Smooth muscle cell (in vitro differentiated cells): ENCODE results near the gene POLR1A. TPM values are rescaled to one million over a fixed set of nuclear protein-coding genes. Genes with fewer than 3 reads are reported as not detected.

Experiments
- DNase-seq: peaks from one replicate; lab custom pipeline; 2025; ENCODE audit not compliant: unreplicated experiment; lab: John Stamatoyannopoulos, UW
- H2AFZ ChIP-seq: fragments of 200-600 bp; sonication (generic); 2 replicates; pipeline ENCODE4 v1.6.0; 2016; ENCODE audit warnings: antibody characterized with exemption, low read depth, mild to moderate bottlenecking
- H3F3A ChIP-seq: fragments of 200-600 bp; sonication (generic); 2 replicates; pipeline ENCODE4 v1.6.0; 2017; ENCODE audit warnings: antibody characterized with exemption, low read depth
- H3K27ac ChIP-seq: fragments of 200-600 bp; sonication (generic); 2 replicates; pipeline ENCODE4 v1.5.1; 2016; ENCODE audit warnings: low read depth, mild to moderate bottlenecking
- H3K27me3 ChIP-seq: fragments of 200-600 bp; sonication (generic); 2 replicates; pipeline ENCODE4 v1.6.1; 2016; ENCODE audit warnings: low read depth, mild to moderate bottlenecking
- H3K36me3 ChIP-seq: fragments of 200-600 bp; sonication (generic); 2 replicates; pipeline ENCODE4 v1.5.1; 2016; ENCODE audit warnings: low read depth
- H3K4me1 ChIP-seq: fragments of 200-600 bp; sonication (generic); 2 replicates; pipeline ENCODE4 v1.5.1; 2016; ENCODE audit warnings: low read depth
- H3K4me2 ChIP-seq: fragments of 200-600 bp; sonication (generic); 2 replicates; pipeline ENCODE4 v1.6.0; 2016; ENCODE audit warnings: mild to moderate bottlenecking
- H3K4me3 ChIP-seq: fragments of 200-600 bp; sonication (generic); 2 replicates; pipeline ENCODE4 v1.5.1; 2016; ENCODE audit warnings: mild to moderate bottlenecking
- H3K79me2 ChIP-seq: fragments of 200-600 bp; sonication (generic); 2 replicates; pipeline ENCODE4 v1.6.0; 2016; ENCODE audit warnings: low read depth, mild to moderate bottlenecking
- H3K9ac ChIP-seq: fragments of 200-600 bp; sonication (generic); 2 replicates; pipeline ENCODE4 v1.6.0; 2016; ENCODE audit warnings: low read depth
- H3K9me3 ChIP-seq: fragments of 200-600 bp; sonication (generic); replicated peaks from 2 replicates; pipeline ENCODE4 v1.5.1; 2016; ENCODE audit warnings: low read depth
- H4K20me1 ChIP-seq: fragments of 200-600 bp; sonication (generic); 2 replicates; pipeline ENCODE4 v1.6.0; 2016; ENCODE audit warnings: low read depth
- WGBS: methylation state at CpG from one replicate; pipeline ENCODE4 v1.1.7; 2016; ENCODE audit warnings: low lambda C conversion rate; 5-methylcytosine and 5-hydroxymethylcytosine counted together
- polyA plus RNA-seq: library from polyadenylated mRNA; unstranded; fragments of >200 nt; fragmentation: Nextera tagmentation; extraction: Ambion mirVana; gene quantifications from 2 replicates; pipeline ENCODE4 v1.2.1, GENCODE V29; 2016
- total RNA-seq: library from RNA; depleted of rRNA; stranded (reverse); fragments of >200 nt; gene quantifications from 2 replicates; pipeline ENCODE4 v1.2.3, GENCODE V29; 2014
- TF ChIP-seq, protein P1 (sequence below): fragments of 200-600 bp; sonication (generic); IDR thresholded peaks from 2 replicates; pipeline ENCODE4 v1.5.1; 2017; ENCODE audit warnings: borderline replicate concordance, mild to moderate bottlenecking, antibody characterized with exemption; ENCODE audit not compliant: insufficient read depth, poor library complexity, severe bottlenecking

Gene POLR1A
- total and polyA plus RNA-seq, 2 experiments from 2014 or later, result 4.9 to 20.8 TPM

DNA sequence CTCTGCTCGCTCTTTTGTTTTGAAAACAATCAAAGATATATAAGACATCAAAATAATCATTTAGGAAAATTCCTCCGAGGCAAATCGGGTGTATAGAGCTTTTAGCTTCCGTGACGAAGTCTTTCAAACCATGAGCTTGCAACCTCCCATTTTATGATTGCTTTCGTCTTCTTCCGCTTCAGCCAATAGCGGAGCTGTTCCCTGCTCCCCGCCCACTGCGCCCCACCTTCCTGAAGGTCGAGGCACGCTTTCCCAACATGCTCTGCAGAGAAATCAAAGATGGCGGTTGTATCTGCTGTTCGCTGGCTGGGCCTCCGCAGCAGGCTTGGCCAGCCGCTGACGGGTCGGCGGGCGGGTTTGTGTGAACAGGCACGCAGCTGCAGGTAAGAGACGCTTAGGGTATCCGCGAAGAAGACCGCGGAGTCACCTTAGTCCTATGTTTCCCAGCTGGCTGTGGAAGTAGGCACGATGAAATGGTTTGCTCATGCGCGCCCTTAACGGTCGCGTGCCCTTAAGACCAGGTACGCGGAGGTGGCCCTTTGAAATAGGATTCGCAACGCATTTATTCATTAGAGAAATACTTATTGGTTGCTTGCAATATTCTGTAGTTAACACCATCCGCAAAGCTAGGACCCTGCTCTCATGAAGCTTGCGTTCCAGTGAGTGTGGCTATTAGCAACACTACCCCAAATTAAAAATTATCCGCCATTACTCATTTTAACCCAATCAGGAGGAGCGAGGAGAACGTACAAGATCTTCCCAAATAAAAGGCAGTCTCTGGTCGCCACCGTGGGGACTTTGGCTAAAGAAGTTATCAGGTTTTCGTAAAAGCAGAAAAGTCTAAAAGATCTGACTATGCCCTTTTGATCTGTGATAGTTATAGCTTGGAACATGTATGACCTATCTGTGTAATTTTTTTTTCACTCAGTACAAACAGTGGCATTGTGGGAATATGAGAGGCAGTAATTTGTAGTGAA lies 571 bp upstream of the POLR1A start, which contains the start of gene PTCD3:
TSS of gene PTCD3 (plus strand) at position 267 of the 977 bp plus-strand sequence. CDS start at position 280, 13 bp downstream.
- H3F3A ChIP-seq, result no peaks in the 10 kb centered on the region
- peak within 1 kb of the TSS; percentile 85 for H2AFZ ChIP-seq
- WGBS, result under 1% methylated on average over 44 of the region's 44 CpGs
- H3K4me1 ChIP-seq, result peaks cover 16% of the 10 kb centered on the region
- H3K27ac ChIP-seq, result peak within 1 kb of the TSS; percentile 78
- TF ChIP-seq, protein P1, sequence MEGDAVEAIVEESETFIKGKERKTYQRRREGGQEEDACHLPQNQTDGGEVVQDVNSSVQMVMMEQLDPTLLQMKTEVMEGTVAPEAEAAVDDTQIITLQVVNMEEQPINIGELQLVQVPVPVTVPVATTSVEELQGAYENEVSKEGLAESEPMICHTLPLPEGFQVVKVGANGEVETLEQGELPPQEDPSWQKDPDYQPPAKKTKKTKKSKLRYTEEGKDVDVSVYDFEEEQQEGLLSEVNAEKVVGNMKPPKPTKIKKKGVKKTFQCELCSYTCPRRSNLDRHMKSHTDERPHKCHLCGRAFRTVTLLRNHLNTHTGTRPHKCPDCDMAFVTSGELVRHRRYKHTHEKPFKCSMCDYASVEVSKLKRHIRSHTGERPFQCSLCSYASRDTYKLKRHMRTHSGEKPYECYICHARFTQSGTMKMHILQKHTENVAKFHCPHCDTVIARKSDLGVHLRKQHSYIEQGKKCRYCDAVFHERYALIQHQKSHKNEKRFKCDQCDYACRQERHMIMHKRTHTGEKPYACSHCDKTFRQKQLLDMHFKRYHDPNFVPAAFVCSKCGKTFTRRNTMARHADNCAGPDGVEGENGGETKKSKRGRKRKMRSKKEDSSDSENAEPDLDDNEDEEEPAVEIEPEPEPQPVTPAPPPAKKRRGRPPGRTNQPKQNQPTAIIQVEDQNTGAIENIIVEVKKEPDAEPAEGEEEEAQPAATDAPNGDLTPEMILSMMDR, result no peak
- peak; percentile 65 for DNase-seq
- H3K4me3 ChIP-seq, result peak within 1 kb of the TSS; percentile 94
- H4K20me1 ChIP-seq, result peaks cover 7% of the 10 kb centered on the region
- peak within 1 kb of the TSS; percentile 100 for H3K4me2 ChIP-seq
- H3K36me3 ChIP-seq, result peaks cover 13% of the 10 kb centered on the region
- no peaks in the 10 kb centered on the region for H3K27me3 ChIP-seq
- no peaks in the 10 kb centered on the region for H3K9me3 ChIP-seq
- H3K79me2 ChIP-seq, result peaks cover 79% of the 10 kb centered on the region
- peak within 1 kb of the TSS; percentile 92 for H3K9ac ChIP-seq

DNA sequence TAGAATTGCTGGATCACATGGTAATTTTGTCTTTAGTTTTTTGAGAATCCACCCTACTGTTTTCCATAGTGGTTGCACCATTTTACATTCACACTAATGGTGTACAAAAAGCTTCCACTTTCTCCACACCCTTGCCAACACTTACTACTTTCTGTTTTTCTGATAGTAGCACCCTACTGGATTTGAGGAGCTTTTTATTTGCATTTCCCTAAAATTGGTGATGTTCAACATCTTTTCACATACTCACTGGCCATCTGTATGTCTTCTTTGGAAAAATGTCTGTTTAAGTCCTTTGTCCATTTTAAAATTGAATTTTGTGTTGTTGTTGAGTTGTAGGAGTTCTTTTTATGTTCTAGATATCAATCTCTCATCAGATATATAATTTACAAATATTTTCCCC lies 3.5 kb downstream of the POLR1A start:
- TF ChIP-seq, protein P1, result no peak
- Histone ChIP-seq H3K9me3 (no peaks in the 10 kb centered on the region), H3K79me2 (peaks cover 59% of the 10 kb centered on the region), H2AFZ (no peak overlapping the region), H3K4me2 (no peak overlapping the region), H3F3A (no peaks in the 10 kb centered on the region), H3K36me3 (peaks cover 18% of the 10 kb centered on the region), H4K20me1 (peaks cover under 1% of the 10 kb centered on the region), H3K27me3 (no peaks in the 10 kb centered on the region), H3K9ac (no peak overlapping the region), H3K4me3 (no peak overlapping the region), H3K27ac (no peak overlapping the region), H3K4me1 (peaks cover 11% of the 10 kb centered on the region)
- DNase-seq, result no peak

DNA sequence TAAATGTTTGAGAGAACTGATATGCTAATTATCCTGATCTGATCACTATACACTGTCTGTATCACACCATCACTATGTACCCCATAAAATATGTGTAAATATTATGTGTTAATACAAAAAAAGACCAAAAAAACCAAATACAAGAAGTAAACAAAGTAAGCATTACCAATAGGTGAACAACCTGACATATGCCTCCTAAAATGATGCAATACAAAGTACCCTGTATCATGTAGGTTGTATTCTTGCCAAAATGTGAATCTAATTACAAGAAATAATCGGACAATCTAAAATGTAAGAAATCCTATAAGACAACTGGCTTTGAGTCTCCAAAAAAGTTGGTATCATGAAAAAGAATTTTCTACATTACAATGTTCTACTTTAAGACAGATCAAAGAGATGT lies 7.8 kb downstream of the POLR1A start:
- no peaks in the 10 kb centered on the region for H3K4me1 ChIP-seq
- DNase-seq, result no peak
- no peak overlapping the region for H3K9ac ChIP-seq
- 96% methylated on average over 1 of the region's 1 CpG for WGBS
- no peak overlapping the region for H3K4me2 ChIP-seq
- no peaks in the 10 kb centered on the region for H3F3A ChIP-seq
- peaks cover 12% of the 10 kb centered on the region for H4K20me1 ChIP-seq
- no peak overlapping the region for H3K4me3 ChIP-seq
- H3K79me2 ChIP-seq, result peaks cover 37% of the 10 kb centered on the region
- H3K9me3 ChIP-seq, result no peaks in the 10 kb centered on the region
- H3K27me3 ChIP-seq, result no peaks in the 10 kb centered on the region
- peaks cover 24% of the 10 kb centered on the region for H3K36me3 ChIP-seq
- H2AFZ ChIP-seq, result no peak overlapping the region
- TF ChIP-seq, protein P1, result no peak
- H3K27ac ChIP-seq, result no peak overlapping the region
